EL (cell line): ENCODE results near the gene FMNL2.

ENCODE experiments used
- DNase-seq: peaks from one replicate; pipeline ENCODE4 v3.0.0-alpha.2; 2016

Gene FMNL2

GRCh38 chr2:152452256-152452973 lies 117.4 kb downstream of the FMNL2 start:
- no peak for DNase-seq

- no peak for DNase-seq
These were observed 118.3 kb downstream of the FMNL2 start for GRCh38 chr2:152453129-152453911.

- no peak for DNase-seq
These were observed 119.4 kb downstream of the FMNL2 start for GRCh38 chr2:152454371-152454770.

GRCh38 chr2:152454960-152455359 lies 120.0 kb downstream of the FMNL2 start:
- DNase-seq, result no peak

- no peak for DNase-seq
These were observed 120.8 kb downstream of the FMNL2 start for GRCh38 chr2:152455738-152456137.

- peak; percentile 78 for DNase-seq
These were observed 121.3 kb downstream of the FMNL2 start for GRCh38 chr2:152456262-152456661.

- no peak for DNase-seq
These were observed 123.5 kb downstream of the FMNL2 start for GRCh38 chr2:152458441-152458940.

- no peak for DNase-seq
These were observed 124.1 kb downstream of the FMNL2 start for GRCh38 chr2:152459091-152459490.

- no peak for DNase-seq
These were observed 125.6 kb downstream of the FMNL2 start for GRCh38 chr2:152460567-152460966.

- no peak for DNase-seq
These were observed 127.1 kb downstream of the FMNL2 start for GRCh38 chr2:152462120-152462519.

GRCh38 chr2:152462779-152463178 lies 127.8 kb downstream of the FMNL2 start:
- no peak for DNase-seq

- DNase-seq, result no peak
These were observed 130.0 kb downstream of the FMNL2 start for GRCh38 chr2:152464851-152465470.

- DNase-seq, result no peak
These were observed 130.6 kb downstream of the FMNL2 start for GRCh38 chr2:152465541-152465940.

- peak; percentile 24 for DNase-seq
These were observed 131.1 kb downstream of the FMNL2 start for GRCh38 chr2:152466041-152466440.

GRCh38 chr2:152466980-152467676 lies 132.2 kb downstream of the FMNL2 start:
- DNase-seq, result peak; percentile 26

- DNase-seq, result no peak
These were observed 132.9 kb downstream of the FMNL2 start for GRCh38 chr2:152467677-152468410.

- peak; percentile 19 for DNase-seq
These were observed 134.1 kb downstream of the FMNL2 start for GRCh38 chr2:152468899-152469692.

- DNase-seq, result no peak
These were observed 136.2 kb downstream of the FMNL2 start for GRCh38 chr2:152470861-152471854.

- no peak for DNase-seq
These were observed 137.5 kb downstream of the FMNL2 start for GRCh38 chr2:152472481-152472887.
